ENCODE results near the gene XCR1.

The XCR1 gene

GRCh38 chr3:45984331-45985312, 42.7 kb downstream of the XCR1 start:
- peak; percentile 39 for DNase-seq (ENCODE audit: low read depth)

GRCh38 chr3:45983770-45984169, 43.5 kb downstream of the XCR1 start:
- DNase-seq (ENCODE audit: low read depth) = no peak

DNA sequence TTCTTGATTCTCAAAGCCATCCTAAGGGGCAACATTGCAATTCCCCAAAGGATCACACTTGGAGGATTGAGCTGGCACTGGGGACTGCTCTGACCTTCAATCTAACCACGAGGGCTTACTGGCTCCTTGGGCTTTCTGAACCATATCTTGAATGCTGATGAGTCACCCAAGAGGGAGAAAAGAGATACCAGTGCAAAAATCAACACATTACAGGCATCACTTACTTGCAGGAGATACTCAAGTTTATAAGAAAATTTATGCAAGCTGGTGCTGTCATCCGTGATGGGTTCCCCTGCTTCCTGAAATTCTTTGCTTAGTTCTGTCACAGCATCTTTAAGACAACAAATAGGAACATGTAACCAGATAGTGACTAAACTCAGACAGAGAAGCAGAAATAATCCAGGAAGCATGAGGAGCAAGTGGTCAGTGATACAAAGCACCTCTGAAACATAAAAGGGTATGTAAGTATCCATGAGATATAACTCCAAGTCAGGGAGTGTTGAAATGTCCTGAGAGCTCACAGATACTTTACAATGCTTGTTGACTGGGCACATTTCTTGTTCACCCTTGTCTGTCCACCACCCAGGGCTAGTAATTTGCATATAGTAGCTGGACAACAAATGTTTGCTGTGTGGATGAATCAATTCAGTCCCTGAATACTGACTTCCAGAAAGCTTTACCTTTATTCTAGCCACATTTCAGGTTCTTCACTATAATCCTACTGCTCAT, 45.8 kb downstream of the XCR1 start:
- peak; percentile 84 for DNase-seq (ENCODE audit: low read depth)

- no peak for DNase-seq (ENCODE audit: low read depth)
These were observed 46.5 kb downstream of the XCR1 start for GRCh38 chr3:45980819-45981218.

DNA sequence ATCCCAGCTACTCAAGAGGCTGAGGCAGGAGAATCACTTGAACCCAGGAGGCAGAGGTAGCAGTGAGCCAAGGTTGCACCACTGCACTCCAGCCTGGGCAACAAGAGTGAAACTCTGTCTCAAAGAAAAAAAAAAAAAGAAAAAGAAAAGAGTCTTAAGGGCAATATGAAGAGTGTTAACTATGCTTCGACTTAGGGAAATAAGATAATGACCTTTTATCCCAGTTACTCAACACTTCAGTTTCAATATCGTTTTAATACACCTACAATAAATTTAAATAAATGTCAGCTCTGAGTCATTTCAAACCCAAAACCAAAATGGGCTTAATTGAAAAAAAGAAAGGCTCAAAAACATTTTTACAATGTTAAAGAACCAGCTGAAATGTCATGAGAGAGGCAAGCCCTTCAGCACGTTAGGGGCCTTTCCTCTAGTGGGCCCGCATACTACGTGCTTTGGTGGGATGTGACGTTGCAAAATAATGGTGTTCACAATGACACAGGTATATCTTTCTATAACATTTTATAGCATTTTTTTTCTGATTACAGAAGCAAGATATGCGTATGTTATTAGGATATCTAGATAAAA, 47.0 kb downstream of the XCR1 start:
- no peak for DNase-seq (ENCODE audit: low read depth)

DNA sequence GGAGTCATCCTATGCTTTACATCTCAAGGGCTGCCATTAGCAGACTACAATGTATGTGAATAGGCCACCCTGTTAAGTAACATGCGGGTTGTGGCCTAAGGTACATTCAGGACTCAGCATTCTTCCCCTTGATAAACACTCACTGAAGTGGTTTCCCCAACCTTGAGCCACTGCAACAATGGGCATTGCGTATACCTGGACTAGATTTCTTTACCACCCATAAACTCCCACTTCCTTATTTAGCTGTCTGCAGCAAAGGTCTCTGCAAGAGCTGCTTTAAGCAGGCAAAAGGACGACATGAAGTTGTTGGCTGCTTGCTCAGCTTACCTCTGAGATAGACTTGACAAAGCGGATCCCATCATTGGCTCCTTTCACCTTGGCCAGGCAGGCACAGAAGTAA, 47.9 kb downstream of the XCR1 start:
- DNase-seq (ENCODE audit: low read depth) = no peak

DNA sequence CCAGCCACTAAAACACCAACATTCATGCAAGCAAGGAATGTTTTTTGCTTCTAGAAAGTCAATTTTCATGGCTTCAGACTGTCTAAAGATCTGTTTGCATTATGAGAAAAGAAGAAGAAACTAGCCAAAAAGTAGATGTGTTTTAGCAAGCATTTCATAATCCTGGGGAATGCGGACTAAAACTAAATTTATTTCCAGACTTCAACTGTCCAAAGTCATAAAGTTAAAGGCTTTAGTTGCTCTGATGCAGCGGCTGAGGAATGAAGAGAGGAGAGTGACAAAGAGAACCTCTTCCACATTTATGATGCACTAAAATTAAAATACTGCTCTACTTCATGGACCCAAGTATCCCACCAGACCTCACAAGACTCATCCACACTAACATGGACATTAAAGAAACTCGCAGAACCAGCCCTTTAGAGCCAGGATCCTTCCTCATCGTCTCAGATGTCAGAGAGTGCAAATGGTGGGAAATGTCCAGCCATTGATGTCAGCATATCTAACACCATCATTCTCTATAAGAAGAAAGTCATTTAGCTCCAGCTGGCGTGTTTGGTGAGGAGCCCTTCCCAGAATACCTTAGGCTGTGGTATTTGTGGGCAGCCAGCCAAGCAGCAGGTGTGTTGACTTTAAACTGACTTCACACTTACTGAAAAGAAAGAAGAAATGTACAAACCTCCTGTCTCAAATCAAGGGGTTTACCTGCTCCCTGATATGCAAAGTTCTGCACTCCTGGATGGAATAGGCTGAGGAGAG, 49.1 kb downstream of the XCR1 start:
- DNase-seq (ENCODE audit: low read depth) = no peak

GRCh38 chr3:45976191-45977091, 50.8 kb downstream of the XCR1 start:
- DNase-seq (ENCODE audit: low read depth) = no peak

GRCh38 chr3:45975686-45976085, 51.6 kb downstream of the XCR1 start:
- DNase-seq (ENCODE audit: low read depth) = no peak

GRCh38 chr3:45974686-45975085, 52.6 kb downstream of the XCR1 start:
- DNase-seq (ENCODE audit: low read depth) = no peak

DNA sequence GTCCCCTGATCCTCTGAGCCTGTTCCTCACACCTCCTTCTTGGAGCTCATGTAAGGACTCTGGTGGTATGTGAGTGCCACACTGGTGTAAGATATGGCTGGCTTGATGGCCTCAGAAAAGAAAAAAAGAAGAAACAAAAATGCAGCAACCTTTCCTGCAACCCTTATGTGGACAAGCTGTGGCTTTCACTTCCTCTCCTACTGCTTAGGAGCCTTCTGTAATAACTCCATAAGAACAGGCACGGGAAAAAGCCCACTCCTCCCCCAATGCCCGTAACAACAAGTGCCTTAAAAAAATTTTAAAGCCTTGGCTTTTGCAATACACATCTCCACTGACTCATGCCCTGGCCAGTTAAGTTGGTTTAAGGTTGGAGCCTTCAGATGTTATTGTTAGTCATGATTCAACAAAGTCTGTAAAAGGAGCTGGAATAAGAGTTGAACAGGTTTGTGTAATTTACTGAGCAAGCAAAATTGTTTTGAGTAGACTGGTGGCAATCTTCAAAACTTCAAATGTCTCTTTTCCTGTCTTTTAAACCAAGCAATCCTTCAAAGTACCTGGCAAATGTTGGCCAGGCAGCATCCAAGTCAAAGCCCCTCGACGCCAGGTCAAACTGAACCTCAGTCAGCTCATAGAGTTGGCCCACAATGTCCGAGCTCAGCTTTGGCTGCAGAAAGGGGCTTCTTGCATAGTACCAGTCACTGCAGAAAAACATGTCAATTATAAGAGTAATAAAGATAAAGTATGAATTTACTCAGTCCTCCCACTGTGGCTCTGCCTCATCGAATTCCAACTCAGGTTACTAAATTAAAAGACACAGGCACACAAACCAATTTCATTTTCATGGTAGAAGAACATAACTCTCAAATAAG, 54.5 kb downstream of the XCR1 start:
- peak; percentile 97 for DNase-seq (ENCODE audit: low read depth)

DNA sequence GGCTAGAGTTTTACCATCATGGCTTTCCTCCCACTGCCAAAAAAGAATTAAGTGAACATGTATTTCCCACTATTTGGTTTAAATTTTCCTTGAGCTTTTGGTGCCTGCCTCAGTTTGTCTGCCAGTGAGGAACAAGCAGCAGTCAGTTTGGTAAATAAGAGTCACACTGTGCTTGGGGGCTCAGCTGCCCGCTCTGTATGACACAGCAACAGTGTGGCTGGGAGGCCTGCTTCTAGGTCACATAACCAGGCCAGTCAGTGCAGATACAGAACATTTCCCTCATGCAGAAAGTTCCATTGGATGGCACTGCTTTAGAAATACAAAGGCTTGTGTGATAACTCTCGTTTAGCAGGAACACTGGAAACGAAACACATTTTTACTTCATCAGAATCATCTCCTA, 57.3 kb downstream of the XCR1 start:
- DNase-seq (ENCODE audit: low read depth) = no peak

DNA sequence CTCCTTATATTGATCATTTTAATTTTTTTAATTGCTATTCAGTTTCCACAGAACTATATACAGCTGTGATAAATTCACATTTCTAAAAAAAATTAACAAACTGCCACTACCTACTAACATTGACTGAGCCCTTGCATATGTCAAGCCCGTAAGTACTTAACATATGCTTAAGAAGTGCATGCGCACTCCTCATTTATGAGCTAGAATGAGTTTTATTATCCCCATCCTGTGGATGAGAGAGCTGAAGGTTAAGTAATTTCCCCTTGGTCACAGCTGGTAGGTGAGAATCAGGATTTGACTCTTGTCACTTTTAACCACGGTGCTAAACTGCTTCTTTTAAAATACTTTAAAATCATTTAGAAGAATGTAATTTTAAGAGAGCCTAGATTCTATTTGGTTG, 58.2 kb downstream of the XCR1 start:
- DNase-seq (ENCODE audit: low read depth) = no peak

- DNase-seq (ENCODE audit: low read depth) = peak; percentile 76
These were observed 58.6 kb downstream of the XCR1 start for GRCh38 chr3:45968706-45969105.

DNA sequence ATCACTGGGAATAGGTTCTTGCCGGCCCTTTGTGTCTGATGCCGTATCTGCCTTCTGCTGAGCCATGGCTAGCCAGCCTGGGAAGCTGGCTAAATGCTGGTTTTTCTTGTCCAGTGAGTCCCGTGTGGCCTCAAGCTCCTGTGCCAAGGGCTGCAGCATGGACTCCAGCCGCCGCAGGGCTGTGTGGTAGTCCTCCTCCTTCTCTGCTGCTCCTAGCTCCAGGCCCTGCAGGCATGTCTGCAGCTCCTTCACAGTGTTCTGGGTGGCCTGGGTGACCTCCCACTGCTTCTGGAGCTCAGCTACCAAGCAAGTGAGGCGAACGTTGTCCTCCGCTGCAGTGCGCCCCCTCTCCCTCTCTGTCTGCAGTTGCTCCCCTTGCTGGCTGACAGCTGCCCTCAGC, 59.1 kb downstream of the XCR1 start:
- DNase-seq (ENCODE audit: low read depth) = no peak

DNA sequence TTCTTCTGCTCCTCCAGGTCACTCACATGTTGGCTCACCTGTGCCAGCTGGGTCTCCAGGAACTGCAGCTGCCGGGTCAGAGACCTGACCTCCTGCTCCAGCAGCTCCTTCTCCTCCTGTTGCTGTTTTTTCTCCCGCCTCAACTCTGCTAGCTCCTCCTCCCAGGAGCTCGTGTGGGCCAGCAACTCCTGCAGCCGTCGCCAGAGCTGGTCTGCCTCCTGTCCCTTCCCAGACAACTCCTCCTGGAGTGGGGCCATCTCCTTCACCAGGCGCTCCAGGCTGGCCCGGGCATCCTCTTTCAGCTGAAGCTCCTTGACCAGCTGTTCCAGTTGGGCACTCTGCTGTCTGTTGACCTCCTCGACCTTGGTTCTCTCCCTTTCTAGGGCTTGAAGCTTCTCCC, 59.6 kb downstream of the XCR1 start:
- DNase-seq (ENCODE audit: low read depth) = no peak

Measured in amniotic epithelial cell (primary cell).